Measurements from ENCODE around the gene AGPAT4.

- TF ChIP-seq CTCF (IDR thresholded peaks at IDR 0.05; ENCODE audit: extremely low read depth in 1 of 2, insufficient read depth in 1 of 2, low read depth in 1 of 2, low read length in 2 of 2) (no peak), POLR2AphosphoS5 (IDR thresholded peaks at IDR 0.05; ENCODE audit: insufficient read depth, low read depth, low read length) (no peak), EZH2 (IDR thresholded peaks at IDR 0.05; ENCODE audit: borderline replicate concordance, low read depth, low read length, severe bottlenecking) (no peak), POLR2A (IDR thresholded peaks at IDR 0.05; ENCODE audit: low read depth, low read length) (no peak), FOS (IDR thresholded peaks at IDR 0.05; ENCODE audit: borderline replicate concordance, insufficient read depth, low read length) (no peak), JUN (IDR thresholded peaks at IDR 0.05; ENCODE audit: borderline replicate concordance, insufficient read depth, insufficient read length, low read depth) (no peak), MAX (IDR thresholded peaks at IDR 0.05; ENCODE audit: insufficient read depth, insufficient read length) (no peak)
Observed at GRCh38 chr6:161143663-161144430, 130.0 kb downstream of the AGPAT4 start.
